SK-N-SH (cell line): ENCODE measurements around the gene JKAMP. TPM values are rescaled to one million over a fixed set of nuclear protein-coding genes. Genes with fewer than 3 reads are reported as not detected.

Experiments used
- CTCF ChIA-PET: fragments of 300-600, 350-600 bp; formaldehyde crosslinking; extraction: SDS; loops from one replicate; lab custom pipeline; 2021; lab: Yijun Ruan, JAX
- POLR2A ChIA-PET: fragments of 350-600 bp; sonication (Branson Sonifier 250); formaldehyde crosslinking; extraction: SDS; loops from one replicate; lab custom pipeline; 2020; ENCODE audit warnings: antibody characterized with exemption, inconsistent platforms; lab: Yijun Ruan, JAX
- DNase-seq: peaks from one replicate; pipeline ENCODE4 v3.0.0; 2012
- H2AFZ ChIP-seq: fragments of 200-600 bp; sonication (generic); 2 replicates; pipeline ENCODE4 v1.8.1; 2016; ENCODE audit warnings: antibody characterized with exemption, mild to moderate bottlenecking, low read depth
- H3F3A ChIP-seq: fragments of 200-600 bp; sonication (generic); replicated peaks from 2 replicates; pipeline ENCODE3; 2016; ENCODE audit warnings: antibody characterized with exemption, mild to moderate bottlenecking; ENCODE audit not compliant: insufficient read depth
- H3K27ac ChIP-seq, 2 experiments: fragments of 200-500 bp in 1 of 2; fragments of 200-600 bp in 1 of 2; sonication (Bioruptor generic) in 1 of 2; sonication (generic), shearing (Covaris generic) in 1 of 2; 2 replicates each; pipeline versions ENCODE4 v1.5.1 to v1.6.1; 2014 to 2016; ENCODE audit warnings: low read depth in 2 of 2, inconsistent platforms in 1 of 2, low read length in 1 of 2, mild to moderate bottlenecking in 1 of 2, mixed read lengths in 1 of 2
- H3K27me3 ChIP-seq: fragments of 200-600 bp; sonication (generic), shearing (Covaris generic); 2 replicates; pipeline ENCODE4 v1.6.1; 2016; ENCODE audit warnings: mixed run types; ENCODE audit not compliant: insufficient read depth
- H3K36me3 ChIP-seq, 2 experiments: fragments of 200-500 bp in 1 of 2; fragments of 200-600 bp in 1 of 2; sonication (Bioruptor generic) in 1 of 2; sonication (generic) in 1 of 2; replicated peaks in 1 of 2; 2 replicates each; pipeline versions ENCODE3 to v1.5.1; 2014 to 2016; ENCODE audit warnings: low read length in 1 of 2, mild to moderate bottlenecking in 1 of 2; ENCODE audit not compliant: insufficient read depth in 2 of 2, control insufficient read depth in 1 of 2
- H3K4me1 ChIP-seq, 2 experiments: fragments of 200-500 bp in 1 of 2; fragments of 200-600 bp in 1 of 2; sonication (Bioruptor generic) in 1 of 2; sonication (generic), shearing (Covaris generic) in 1 of 2; 2 replicates each; pipeline versions ENCODE4 v1.5.1 to v1.6.1; 2014 to 2016; ENCODE audit warnings: low read depth in 1 of 2, low read length in 1 of 2, mixed run types in 1 of 2; ENCODE audit not compliant: insufficient read depth in 2 of 2, control insufficient read depth in 1 of 2
- H3K4me2 ChIP-seq: fragments of 200-600 bp; sonication (generic), shearing (Covaris generic); 2 replicates; pipeline ENCODE4 v1.6.1; 2017; ENCODE audit warnings: mixed run types
- H3K4me3 ChIP-seq, 2 experiments: fragments of 200-500 bp in 1 of 2; fragments of 200-600 bp in 1 of 2; sonication (Bioruptor generic) in 1 of 2; sonication (generic), shearing (Covaris generic) in 1 of 2; 2 replicates each; pipeline versions ENCODE4 v1.5.1 to v1.8.1; 2014 to 2016; ENCODE audit warnings: low read depth in 2 of 2, inconsistent platforms in 1 of 2, low read length in 1 of 2, mild to moderate bottlenecking in 1 of 2, mixed read lengths in 1 of 2, moderate library complexity in 1 of 2
- H3K79me2 ChIP-seq: fragments of 200-600 bp; sonication (generic); 2 replicates; pipeline ENCODE4 v1.8.1; 2017; ENCODE audit warnings: mild to moderate bottlenecking; ENCODE audit not compliant: insufficient read depth
- H3K9ac ChIP-seq: fragments of 200-600 bp; sonication (generic); 2 replicates; pipeline ENCODE4 v1.6.1; 2017; ENCODE audit warnings: mixed run types
- H3K9me2 ChIP-seq: fragments of 200-600 bp; sonication (generic); 2 replicates; pipeline ENCODE4 v1.6.1; 2017; ENCODE audit warnings: mixed run types
- H3K9me3 ChIP-seq: fragments of 200-600 bp; sonication (generic); 2 replicates; pipeline ENCODE4 v1.6.1; 2017; ENCODE audit warnings: mixed run types, mild to moderate bottlenecking, moderate library complexity
- H4K20me1 ChIP-seq: fragments of 200-600 bp; sonication (generic); 2 replicates; pipeline ENCODE4 v1.6.1; 2017; ENCODE audit warnings: mild to moderate bottlenecking, mixed run types; ENCODE audit not compliant: insufficient read depth
- CHD2 ChIP-seq: fragments of 150-350 bp; IDR thresholded peaks from 2 replicates; pipeline ENCODE4 v1.6.1; 2018; ENCODE audit warnings: low read length; ENCODE audit not compliant: partially characterized antibody
- ELF1 ChIP-seq: IDR thresholded peaks from 2 replicates; pipeline ENCODE4 v1.4.0; 2012
- EP300 ChIP-seq, 2 experiments: IDR thresholded peaks; 2 replicates each; pipeline versions ENCODE4 v1.4.0 to v1.6.1; 2012; ENCODE audit warnings: borderline replicate concordance in 1 of 2, low read depth in 1 of 2, low read length in 1 of 2
- EZH2phosphoT487 ChIP-seq: fragments of 200-600 bp; sonication (generic); IDR thresholded peaks from 2 replicates; pipeline ENCODE4 v1.6.1; 2017; ENCODE audit warnings: low read depth, mixed run types, mild to moderate bottlenecking, antibody characterized with exemption, moderate library complexity, borderline replicate concordance
- FOSL2 ChIP-seq: IDR thresholded peaks from 2 replicates; pipeline ENCODE4 v1.4.0; 2012; ENCODE audit warnings: low read depth, mild to moderate bottlenecking, moderate library complexity, borderline replicate concordance
- FOXM1 ChIP-seq: IDR thresholded peaks from 2 replicates; pipeline ENCODE4 v1.4.0; 2012; ENCODE audit warnings: low read depth, mild to moderate bottlenecking
- GABPA ChIP-seq: IDR thresholded peaks from 2 replicates; pipeline ENCODE4 v1.4.0; 2012; ENCODE audit warnings: low read depth, mild to moderate bottlenecking
- GATA2 ChIP-seq: sonication (generic); formaldehyde crosslinking; IDR thresholded peaks from 2 replicates; pipeline ENCODE4 v1.5.0; 2020; ENCODE audit warnings: mild to moderate bottlenecking, missing genetic modification reagents
- JUND ChIP-seq: IDR thresholded peaks from 2 replicates; pipeline ENCODE4 v1.4.0; 2012
- MEF2A ChIP-seq: IDR thresholded peaks from 2 replicates; pipeline ENCODE4 v1.4.0; 2012; ENCODE audit warnings: low read depth, borderline replicate concordance
- MXI1 ChIP-seq: IDR thresholded peaks from 2 replicates; pipeline ENCODE4 v1.6.1; 2012; ENCODE audit warnings: mild to moderate bottlenecking, low read depth, low read length, improper control_type of control experiment
- NRF1 ChIP-seq: IDR thresholded peaks from 2 replicates; pipeline ENCODE4 v1.6.1; 2012; ENCODE audit warnings: low read depth, mild to moderate bottlenecking, low read length
- RAD21 ChIP-seq: IDR thresholded peaks from 2 replicates; pipeline ENCODE4 v1.6.1; 2012; ENCODE audit warnings: mild to moderate bottlenecking, low read length
- RCOR1 ChIP-seq: fragments of 150-350 bp; IDR thresholded peaks from 2 replicates; pipeline ENCODE4 v1.6.1; 2017; ENCODE audit warnings: antibody characterized with exemption, low read length
- RFX5 ChIP-seq: IDR thresholded peaks from 2 replicates; pipeline ENCODE4 v1.6.1; 2012; ENCODE audit warnings: mild to moderate bottlenecking, improper control_type of control experiment, low read length
- RXRA ChIP-seq: IDR thresholded peaks from 2 replicates; pipeline ENCODE4 v1.4.0; 2012; ENCODE audit warnings: low read depth, mild to moderate bottlenecking, borderline replicate concordance
- SMC3 ChIP-seq: IDR thresholded peaks from 2 replicates; pipeline ENCODE4 v1.6.1; 2012; ENCODE audit warnings: low read depth, low read length, improper control_type of control experiment
- TCF12 ChIP-seq: IDR thresholded peaks from 2 replicates; pipeline ENCODE4 v1.4.0; 2012
- TEAD4 ChIP-seq: IDR thresholded peaks from 2 replicates; pipeline ENCODE4 v1.4.0; 2012; ENCODE audit warnings: mild to moderate bottlenecking, borderline replicate concordance; ENCODE audit not compliant: insufficient read depth
- YY1 ChIP-seq: IDR thresholded peaks from 2 replicates; pipeline ENCODE4 v1.4.0; 2012; ENCODE audit warnings: low read depth, mild to moderate bottlenecking
- WGBS: methylation state at CpG from one replicate; pipeline ENCODE4 v1.1.6; 2017; ENCODE audit warnings: low lambda C conversion rate; 5-methylcytosine and 5-hydroxymethylcytosine counted together
- polyA plus RNA-seq, 3 experiments: library from polyadenylated mRNA; depleted of rRNA; stranded (reverse); fragments of >200 nt; gene quantifications; 2 replicates each; pipeline ENCODE4 v1.2.3, GENCODE V29; 2012
- TF ChIP-seq, protein P1 (sequence below): fragments of 150-350 bp; IDR thresholded peaks from 2 replicates; pipeline ENCODE4 v1.6.1; 2016; ENCODE audit warnings: mild to moderate bottlenecking, low read depth, low read length
- TF ChIP-seq, protein P2 (sequence below): IDR thresholded peaks from 2 replicates; pipeline ENCODE4 v1.4.0; 2012; ENCODE audit warnings: low read depth
- TF ChIP-seq, protein P3 (sequence below): fragments of 150-350 bp; IDR thresholded peaks from 2 replicates; pipeline ENCODE4 v1.6.1; 2017; ENCODE audit warnings: antibody characterized with exemption, low read length, low read depth, borderline replicate concordance
- TF ChIP-seq, protein P4 (sequence below): IDR thresholded peaks from 2 replicates; pipeline ENCODE4; 2012
- TF ChIP-seq, protein P5 (sequence below): fragments of 200-600 bp; sonication (generic); IDR thresholded peaks from 2 replicates; pipeline ENCODE4 v1.6.1; 2017; ENCODE audit warnings: antibody characterized with exemption, mild to moderate bottlenecking, moderate library complexity

JKAMP gene
- polyA plus RNA-seq, 1 of the 3 experiments (the other 2 are of a cell fraction): 95.4 TPM

DNA sequence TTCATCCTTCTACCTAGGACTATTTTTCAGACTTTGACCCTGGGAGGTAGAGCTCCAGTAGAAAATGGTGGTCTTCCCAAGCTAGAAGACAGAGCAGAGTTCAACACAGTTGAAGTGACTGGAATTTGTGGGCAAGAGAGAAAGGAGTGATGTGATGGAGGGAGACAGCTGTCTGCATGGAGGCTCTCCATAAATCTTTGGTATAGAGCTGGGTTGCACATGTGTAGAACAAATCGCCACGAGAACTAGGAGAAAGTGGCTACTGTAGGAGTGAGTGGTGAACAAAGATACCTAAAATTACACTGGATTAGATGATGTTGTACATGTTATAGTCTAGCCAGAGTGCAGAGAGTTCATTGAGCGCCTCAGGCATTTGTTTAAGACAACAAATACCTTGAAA lies 33.6 kb upstream of the JKAMP start:
- no peaks in the 10 kb centered on the region for H3K27me3 ChIP-seq
- WGBS: 96% methylated on average over 3 of the region's 3 CpGs
- H3K79me2 ChIP-seq: peaks cover 11% of the 10 kb centered on the region; the same call in 1 of the 2 replicates
- H3K9me3 ChIP-seq: no peaks in the 10 kb centered on the region
- TF ChIP-seq RXRA: no peak
- no peak for TF ChIP-seq CHD2
- TF ChIP-seq RAD21: no peak
- TF ChIP-seq, protein P1, sequence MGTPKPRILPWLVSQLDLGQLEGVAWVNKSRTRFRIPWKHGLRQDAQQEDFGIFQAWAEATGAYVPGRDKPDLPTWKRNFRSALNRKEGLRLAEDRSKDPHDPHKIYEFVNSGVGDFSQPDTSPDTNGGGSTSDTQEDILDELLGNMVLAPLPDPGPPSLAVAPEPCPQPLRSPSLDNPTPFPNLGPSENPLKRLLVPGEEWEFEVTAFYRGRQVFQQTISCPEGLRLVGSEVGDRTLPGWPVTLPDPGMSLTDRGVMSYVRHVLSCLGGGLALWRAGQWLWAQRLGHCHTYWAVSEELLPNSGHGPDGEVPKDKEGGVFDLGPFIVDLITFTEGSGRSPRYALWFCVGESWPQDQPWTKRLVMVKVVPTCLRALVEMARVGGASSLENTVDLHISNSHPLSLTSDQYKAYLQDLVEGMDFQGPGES: no peak
- TF ChIP-seq RFX5: no peak
- no peak for TF ChIP-seq YY1
- TF ChIP-seq TCF12: no peak
- no peak for TF ChIP-seq MXI1
- TF ChIP-seq, protein P2, sequence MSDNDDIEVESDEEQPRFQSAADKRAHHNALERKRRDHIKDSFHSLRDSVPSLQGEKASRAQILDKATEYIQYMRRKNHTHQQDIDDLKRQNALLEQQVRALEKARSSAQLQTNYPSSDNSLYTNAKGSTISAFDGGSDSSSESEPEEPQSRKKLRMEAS: no peak
- TF ChIP-seq FOSL2: no peak
- TF ChIP-seq GATA2 (CRISPR knock-in tag): no peak
- TF ChIP-seq GABPA: no peak
- no peak for TF ChIP-seq MEF2A
- no peak for TF ChIP-seq EP300 (IDR thresholded peaks at IDR 0.05; ENCODE audit: borderline replicate concordance in 1 of 2, low read depth in 1 of 2, low read length in 1 of 2)
- no peak for TF ChIP-seq JUND
- TF ChIP-seq NRF1: no peak
- no peak for TF ChIP-seq TEAD4
- H3F3A ChIP-seq: peaks cover 20% of the 10 kb centered on the region
- peaks cover 0 to 11% of the 10 kb centered on the region in 2 experiments; a peak in 2 of 4 replicates for H3K4me1 ChIP-seq
- H3K4me2 ChIP-seq: no peak overlapping the region
- H3K9me2 ChIP-seq: no peaks in the 10 kb centered on the region
- H3K9ac ChIP-seq: no peak overlapping the region
- H2AFZ ChIP-seq: no peak overlapping the region
- no peak overlapping the region for H3K4me3 ChIP-seq
- no peak overlapping the region for H3K27ac ChIP-seq
- ChIA-PET CTCF (interaction anchor here (0.6 to 1.5 kb wide), 6 partner anchors 324 to 1283 kb away, joined by 3 to 5 read pairs (median 4); no protein-coding TSS in a partner anchor), POLR2A (no interaction called here)
- H4K20me1 ChIP-seq: no peaks in the 10 kb centered on the region
- H3K36me3 ChIP-seq: peaks cover 12 to 31% of the 10 kb centered on the region in 2 experiments
- DNase-seq: no peak

DNA sequence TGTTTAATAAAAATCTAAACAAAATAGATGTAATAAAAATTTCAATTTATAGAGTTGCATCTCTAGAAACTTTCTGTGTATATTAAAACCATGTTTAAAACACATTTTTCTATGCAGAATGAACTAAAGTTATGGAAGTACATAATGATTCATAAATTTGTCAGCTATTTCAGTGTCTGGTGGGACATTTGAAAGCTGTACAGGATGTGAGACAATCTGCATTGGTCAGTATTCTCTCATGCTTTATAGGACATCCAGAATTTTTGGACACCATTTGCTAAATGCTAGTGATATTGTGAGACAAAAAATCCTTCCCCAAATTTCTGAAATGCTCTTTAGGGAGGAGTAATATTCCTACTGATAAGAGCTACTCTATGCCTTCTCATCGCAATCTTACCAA lies 32.5 kb upstream of the JKAMP start:
- H3F3A ChIP-seq: peaks cover 28% of the 10 kb centered on the region
- ChIA-PET POLR2A (no interaction called here), CTCF (interaction anchor here (1.0 to 1.8 kb wide), 5 partner anchors 30 to 951 kb away, joined by 3 to 5 read pairs (median 4); partner anchors contain the start of gene CCDC175)
- H3K9me2 ChIP-seq: no peaks in the 10 kb centered on the region
- no peaks in the 10 kb centered on the region for H4K20me1 ChIP-seq
- TF ChIP-seq FOXM1 (no peak), SMC3 (no peak), GATA2 (CRISPR knock-in tag) (no peak), EP300 (IDR thresholded peaks at IDR 0.05; ENCODE audit: borderline replicate concordance in 1 of 2, low read depth in 1 of 2, low read length in 1 of 2) (no peak), RXRA (no peak), FOSL2 (no peak), RAD21 (no peak), TEAD4 (no peak), EZH2phosphoT487 (no peak), RCOR1 (no peak), ELF1 (no peak)
- TF ChIP-seq, protein P3, sequence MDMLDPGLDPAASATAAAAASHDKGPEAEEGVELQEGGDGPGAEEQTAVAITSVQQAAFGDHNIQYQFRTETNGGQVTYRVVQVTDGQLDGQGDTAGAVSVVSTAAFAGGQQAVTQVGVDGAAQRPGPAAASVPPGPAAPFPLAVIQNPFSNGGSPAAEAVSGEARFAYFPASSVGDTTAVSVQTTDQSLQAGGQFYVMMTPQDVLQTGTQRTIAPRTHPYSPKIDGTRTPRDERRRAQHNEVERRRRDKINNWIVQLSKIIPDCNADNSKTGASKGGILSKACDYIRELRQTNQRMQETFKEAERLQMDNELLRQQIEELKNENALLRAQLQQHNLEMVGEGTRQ: no peak
- TF ChIP-seq, protein P4, sequence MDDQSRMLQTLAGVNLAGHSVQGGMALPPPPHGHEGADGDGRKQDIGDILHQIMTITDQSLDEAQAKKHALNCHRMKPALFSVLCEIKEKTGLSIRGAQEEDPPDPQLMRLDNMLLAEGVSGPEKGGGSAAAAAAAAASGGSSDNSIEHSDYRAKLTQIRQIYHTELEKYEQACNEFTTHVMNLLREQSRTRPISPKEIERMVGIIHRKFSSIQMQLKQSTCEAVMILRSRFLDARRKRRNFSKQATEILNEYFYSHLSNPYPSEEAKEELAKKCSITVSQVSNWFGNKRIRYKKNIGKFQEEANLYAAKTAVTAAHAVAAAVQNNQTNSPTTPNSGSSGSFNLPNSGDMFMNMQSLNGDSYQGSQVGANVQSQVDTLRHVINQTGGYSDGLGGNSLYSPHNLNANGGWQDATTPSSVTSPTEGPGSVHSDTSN: no peak
- TF ChIP-seq, protein P5, sequence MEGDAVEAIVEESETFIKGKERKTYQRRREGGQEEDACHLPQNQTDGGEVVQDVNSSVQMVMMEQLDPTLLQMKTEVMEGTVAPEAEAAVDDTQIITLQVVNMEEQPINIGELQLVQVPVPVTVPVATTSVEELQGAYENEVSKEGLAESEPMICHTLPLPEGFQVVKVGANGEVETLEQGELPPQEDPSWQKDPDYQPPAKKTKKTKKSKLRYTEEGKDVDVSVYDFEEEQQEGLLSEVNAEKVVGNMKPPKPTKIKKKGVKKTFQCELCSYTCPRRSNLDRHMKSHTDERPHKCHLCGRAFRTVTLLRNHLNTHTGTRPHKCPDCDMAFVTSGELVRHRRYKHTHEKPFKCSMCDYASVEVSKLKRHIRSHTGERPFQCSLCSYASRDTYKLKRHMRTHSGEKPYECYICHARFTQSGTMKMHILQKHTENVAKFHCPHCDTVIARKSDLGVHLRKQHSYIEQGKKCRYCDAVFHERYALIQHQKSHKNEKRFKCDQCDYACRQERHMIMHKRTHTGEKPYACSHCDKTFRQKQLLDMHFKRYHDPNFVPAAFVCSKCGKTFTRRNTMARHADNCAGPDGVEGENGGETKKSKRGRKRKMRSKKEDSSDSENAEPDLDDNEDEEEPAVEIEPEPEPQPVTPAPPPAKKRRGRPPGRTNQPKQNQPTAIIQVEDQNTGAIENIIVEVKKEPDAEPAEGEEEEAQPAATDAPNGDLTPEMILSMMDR: no peak
- no peak overlapping the region for H3K4me3 ChIP-seq
- no peak overlapping the region for H2AFZ ChIP-seq
- H3K9ac ChIP-seq: no peak overlapping the region
- no peak overlapping the region for H3K4me2 ChIP-seq
- H3K36me3 ChIP-seq: peaks cover 24 to 42% of the 10 kb centered on the region in 2 experiments
- H3K79me2 ChIP-seq: peaks cover 11% of the 10 kb centered on the region; the same call in 1 of the 2 replicates
- 95% methylated on average over 1 of the region's 1 CpG for WGBS
- H3K27ac ChIP-seq: no peak overlapping the region
- H3K27me3 ChIP-seq: no peaks in the 10 kb centered on the region
- no peak for DNase-seq
- peaks cover 0 to 11% of the 10 kb centered on the region in 2 experiments; a peak in 2 of 4 replicates for H3K4me1 ChIP-seq
- no peaks in the 10 kb centered on the region for H3K9me3 ChIP-seq
